Glomerular visceral epithelial cell (primary cell): ENCODE results near the gene NUCB2.
A peak's percentile ranks its signal among the peaks of the same experiment; 100 is the strongest.

Experiments
- DNase-seq: peaks from one replicate; pipeline ENCODE4 v3.0.0-alpha.2; 2016; ENCODE audit errors: extremely low spot score

NUCB2 gene

GRCh38 chr11:17268902-17269301 lies 7.6 kb upstream of the NUCB2 start:
- DNase-seq: no peak

- no peak for DNase-seq
These were observed 3.7 kb upstream of the NUCB2 start for GRCh38 chr11:17272801-17273200.

- no peak for DNase-seq
These were observed 3.3 kb upstream of the NUCB2 start for GRCh38 chr11:17273211-17273610.

DNA sequence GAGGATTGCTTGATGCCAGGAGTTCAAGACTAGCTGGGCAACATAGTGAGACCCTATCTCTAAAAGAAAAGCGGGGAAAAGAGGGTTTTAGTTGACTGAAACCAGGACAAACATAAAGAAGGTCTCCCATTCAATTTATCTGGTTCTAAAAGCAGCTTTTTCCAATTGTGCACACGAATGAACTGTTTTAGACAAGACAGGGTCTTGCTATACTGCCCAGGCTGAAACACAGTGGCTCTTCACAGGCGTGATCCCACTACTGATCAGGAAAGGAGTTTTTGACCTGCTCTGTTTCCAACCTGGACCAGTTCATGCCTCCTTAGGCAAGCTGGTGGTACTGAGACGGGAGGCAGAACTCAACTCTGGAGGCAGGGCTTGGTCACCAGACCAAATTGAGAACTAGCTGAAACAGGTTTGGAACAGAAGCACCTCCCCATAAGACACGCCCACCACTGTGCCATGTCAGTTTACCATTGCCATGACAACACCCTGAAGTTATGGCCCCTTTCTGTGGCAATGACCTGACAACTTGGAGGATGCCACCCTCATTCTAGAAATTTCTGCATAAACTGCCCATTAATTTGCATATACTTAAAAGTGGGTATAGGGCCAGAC lies 2.8 kb upstream of the NUCB2 start:
- no peak for DNase-seq

- no peak for DNase-seq
These were observed 921 bp upstream of the NUCB2 start for GRCh38 chr11:17275400-17276235.

DNA sequence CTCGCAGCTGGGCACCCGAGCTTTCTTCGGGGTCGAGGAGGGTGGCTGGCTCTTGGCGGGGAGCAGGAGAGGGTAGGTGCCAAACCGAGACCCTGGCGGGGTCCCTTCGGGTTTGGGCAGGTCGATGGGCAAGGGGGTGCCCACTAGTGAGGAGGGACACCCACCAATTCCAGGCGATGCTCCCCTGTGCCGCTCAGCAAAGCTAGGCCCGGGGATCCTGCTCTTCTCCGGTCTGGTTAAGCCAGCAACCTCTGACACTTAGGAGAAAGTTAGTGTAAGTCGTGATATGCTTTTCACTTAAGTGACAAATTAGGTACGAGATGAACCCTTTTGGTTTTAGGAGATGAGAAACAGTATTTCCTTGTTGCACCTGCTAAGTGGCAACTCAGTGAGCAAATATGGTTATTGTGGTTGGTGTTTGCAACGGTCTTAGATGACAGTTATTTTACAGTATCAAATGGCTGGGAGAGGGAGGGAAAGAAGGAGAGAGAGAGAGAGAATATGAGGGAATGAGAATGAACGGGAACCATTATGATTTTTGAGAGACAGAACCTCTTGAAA lies 565 bp downstream of the NUCB2 start:
- DNase-seq: peak; percentile 42

- no peak for DNase-seq
These were observed 4.1 kb downstream of the NUCB2 start for GRCh38 chr11:17280494-17281127.

DNA sequence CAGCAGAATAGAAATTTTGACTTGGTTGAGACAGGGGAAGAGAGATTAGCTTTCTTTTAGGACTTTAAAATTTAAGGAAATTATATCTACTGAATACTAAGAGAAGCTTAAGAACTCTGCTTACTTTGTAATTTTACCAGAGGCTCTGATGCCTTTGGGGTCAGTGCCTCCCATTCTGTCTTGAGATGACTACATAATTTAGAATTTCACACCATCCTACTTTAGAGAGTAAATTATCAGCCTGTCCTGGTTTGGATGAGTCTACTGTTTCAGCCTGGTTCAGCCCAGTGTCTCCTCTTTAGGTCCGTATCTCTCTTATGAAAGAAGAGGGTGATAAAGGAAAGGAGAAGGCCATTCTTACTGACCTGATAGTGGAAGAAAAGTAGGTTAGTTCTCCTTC lies 9.8 kb downstream of the NUCB2 start:
- no peak for DNase-seq

- DNase-seq: no peak
These were observed 10.5 kb downstream of the NUCB2 start for GRCh38 chr11:17287058-17287457.

DNA sequence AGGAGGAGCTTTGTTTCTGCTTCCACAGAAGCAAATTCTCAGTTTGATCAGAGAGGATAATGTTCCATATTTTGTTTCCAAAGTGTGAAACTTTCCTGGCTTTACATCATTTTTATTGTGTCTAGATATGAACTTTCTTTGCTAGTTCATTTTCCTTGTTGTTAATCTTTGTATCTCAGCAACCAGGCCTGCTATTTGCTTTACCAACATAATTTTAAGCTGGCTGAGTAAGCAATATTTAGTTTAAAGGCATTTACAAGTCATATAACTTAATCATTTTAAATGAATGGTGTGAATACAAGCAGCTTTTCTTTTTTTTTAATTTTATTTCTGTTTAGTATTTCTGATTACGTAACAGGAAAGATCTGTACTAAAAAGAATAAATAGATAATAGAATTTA lies 15.2 kb downstream of the NUCB2 start:
- DNase-seq: no peak

- no peak for DNase-seq
These were observed 16.8 kb downstream of the NUCB2 start for GRCh38 chr11:17293311-17293710.

- no peak for DNase-seq
These were observed 17.5 kb downstream of the NUCB2 start for GRCh38 chr11:17294033-17294432.

DNA sequence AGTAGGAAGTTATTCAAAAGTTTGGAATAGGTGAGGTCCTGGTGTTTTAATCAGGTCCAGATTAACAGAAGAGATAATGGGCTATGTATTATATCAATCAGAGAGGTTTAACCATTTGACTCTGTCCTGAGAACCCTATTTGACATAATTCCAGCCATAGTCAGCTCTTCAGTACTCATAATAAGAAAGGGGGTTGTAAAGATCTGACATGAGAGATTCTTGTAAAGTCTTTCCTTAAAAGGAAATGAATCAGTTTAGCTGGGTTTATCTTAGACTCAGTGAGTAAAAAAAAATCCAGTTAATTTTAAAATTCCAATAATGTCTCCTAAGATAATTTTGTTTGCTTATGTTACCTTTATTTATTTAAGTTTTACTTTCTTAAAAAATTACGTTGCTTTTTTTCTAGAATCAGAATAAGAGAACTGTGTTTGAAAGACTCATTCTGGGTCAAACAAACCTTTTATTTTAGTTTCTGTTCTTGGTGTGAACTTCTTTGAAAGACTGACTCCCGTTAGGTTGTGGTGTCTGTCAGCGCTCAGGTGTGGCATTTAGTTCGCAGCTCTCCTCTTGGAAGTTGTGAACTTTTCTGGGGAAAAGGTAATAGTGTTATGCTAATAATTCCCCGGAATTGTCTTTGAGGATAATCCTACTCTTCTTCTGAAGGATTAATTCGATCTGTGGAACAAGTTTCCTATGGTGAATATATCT lies 20.5 kb downstream of the NUCB2 start:
- no peak for DNase-seq

- DNase-seq: no peak
These were observed 21.8 kb downstream of the NUCB2 start for GRCh38 chr11:17298302-17298701.

DNA sequence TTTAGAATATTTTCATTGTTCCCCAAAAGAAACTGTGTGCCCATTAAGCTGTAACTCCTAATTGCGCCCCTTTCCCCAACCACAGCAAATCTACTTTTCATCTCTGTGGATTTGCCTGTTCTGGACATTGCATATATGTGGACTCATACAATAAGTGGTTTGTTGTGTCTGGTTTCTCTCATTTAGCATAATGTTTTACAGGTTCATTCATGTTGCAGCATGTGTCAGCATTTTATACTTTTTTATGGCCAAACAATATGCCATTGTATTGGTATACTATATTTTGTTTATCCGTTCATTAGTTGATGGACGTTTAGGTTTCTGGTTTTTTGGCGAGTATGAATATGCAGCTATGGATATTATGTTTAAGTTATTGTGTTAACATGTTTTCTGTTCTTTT lies 23.8 kb downstream of the NUCB2 start:
- no peak for DNase-seq

GRCh38 chr11:17313349-17314231 lies 37.1 kb downstream of the NUCB2 start:
- DNase-seq: no peak

- peak; percentile 5 for DNase-seq
These were observed 37.7 kb downstream of the NUCB2 start for GRCh38 chr11:17314232-17314547.

GRCh38 chr11:17314904-17315426 lies 38.4 kb downstream of the NUCB2 start:
- DNase-seq: no peak

GRCh38 chr11:17328871-17329494 lies 52.4 kb downstream of the NUCB2 start:
- no peak for DNase-seq

DNA sequence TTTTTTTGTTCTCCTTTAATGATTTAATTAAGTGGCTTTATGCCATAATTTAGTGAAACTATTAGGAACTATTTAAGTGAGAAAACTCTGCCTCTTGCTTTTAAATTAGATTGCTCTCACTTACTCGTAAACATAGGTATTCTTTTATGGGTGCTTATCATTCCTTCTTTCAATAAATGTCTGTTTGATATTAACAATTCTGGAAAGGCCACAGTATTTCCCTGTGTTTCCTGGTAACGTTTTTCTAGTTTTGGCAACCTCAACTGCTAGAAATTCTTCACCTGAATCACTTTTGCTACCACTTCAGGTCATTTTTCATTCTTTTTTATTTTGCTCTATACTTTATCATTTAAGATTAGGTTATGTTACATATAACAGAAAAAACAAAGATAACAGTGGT lies 55.1 kb downstream of the NUCB2 start:
- no peak for DNase-seq
